Stimulated activated CD8-positive, alpha-beta memory T cell treated with anti-CD3 and anti-CD28 coated beads, Interleukin-4, amount 100 ng/mL, for 48 hours (primary cell): Measurements from ENCODE around the gene SIPA1.
"Not testable (repeated sequence)": the region's sequence is repeated elsewhere in the genome, so short reads cannot be mapped to it uniquely, and the experiment has no call there.

Experiments used
- DNase-seq: peaks from one replicate; pipeline ENCODE4 v3.0.0-alpha.2; 2020

Gene SIPA1

GRCh38 chr11:65623852-65624616 lies 13.9 kb upstream of the SIPA1 start:
- DNase-seq, result no peak

DNA sequence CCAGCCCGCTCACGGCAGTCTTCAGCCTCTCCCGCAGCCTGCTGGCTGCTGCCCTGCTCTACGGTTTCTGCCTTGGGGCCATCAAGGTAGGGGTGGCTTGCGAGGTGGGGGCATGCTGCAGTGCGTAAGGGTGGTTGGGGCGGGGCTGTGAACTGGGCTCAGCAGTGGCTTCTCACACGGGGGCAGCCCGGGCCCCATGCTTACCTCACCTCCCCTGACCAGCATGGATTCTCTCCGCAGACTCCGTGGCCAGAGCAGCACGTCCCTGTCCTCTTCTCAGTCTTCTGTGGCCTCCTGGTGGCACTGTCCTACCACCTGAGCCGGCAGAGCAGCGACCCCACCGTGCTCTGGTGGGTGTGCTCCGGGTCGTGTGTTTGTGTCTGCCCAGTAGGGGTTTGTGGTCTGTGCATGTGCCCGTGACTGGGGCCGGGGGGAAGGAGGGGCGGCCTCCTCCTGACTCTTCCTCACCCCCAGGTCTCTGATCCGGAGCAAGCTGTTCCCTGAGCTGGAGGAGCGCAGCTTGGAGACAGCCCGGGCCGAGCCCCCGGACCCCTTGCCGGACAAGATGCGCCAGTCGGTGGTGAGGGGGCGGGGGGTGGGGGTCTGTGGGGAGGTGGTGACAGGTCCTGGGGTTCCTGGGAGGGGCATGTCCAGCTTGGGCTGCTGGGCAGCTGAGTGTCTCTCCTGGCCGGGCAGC lies 12.8 kb upstream of the SIPA1 start:
- DNase-seq, result no peak

GRCh38 chr11:65625628-65626342 lies 12.1 kb upstream of the SIPA1 start:
- peak; percentile 58 for DNase-seq

- DNase-seq, result no peak
These were observed 10.7 kb upstream of the SIPA1 start for GRCh38 chr11:65627202-65627601.

DNA sequence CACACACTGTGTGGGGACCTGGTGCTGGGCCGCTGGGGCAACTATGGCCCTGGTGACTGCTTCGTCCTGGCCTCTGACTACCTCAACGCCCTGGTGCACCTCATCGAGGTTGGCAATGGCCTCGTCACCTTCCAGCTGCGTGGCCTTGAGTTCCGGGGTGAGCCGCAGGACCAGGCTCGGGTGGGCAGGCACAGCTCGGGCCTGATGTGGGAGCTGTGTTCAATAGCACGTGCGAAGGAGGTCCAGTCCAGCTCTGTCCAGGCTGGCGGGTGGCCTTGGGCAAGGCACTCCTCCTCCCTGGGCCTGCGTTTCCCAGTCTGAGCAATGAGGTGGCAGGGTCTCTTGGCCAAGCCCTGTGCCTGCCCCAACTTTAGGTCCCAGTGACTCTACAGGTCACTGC lies 8.3 kb upstream of the SIPA1 start:
- DNase-seq, result no peak

- DNase-seq, result no peak
These were observed 7.7 kb upstream of the SIPA1 start for GRCh38 chr11:65630215-65630614.

- DNase-seq, result no peak
These were observed 4.4 kb upstream of the SIPA1 start for GRCh38 chr11:65633390-65634108.

GRCh38 chr11:65634109-65634436 lies 3.8 kb upstream of the SIPA1 start:
- no peak for DNase-seq

DNA sequence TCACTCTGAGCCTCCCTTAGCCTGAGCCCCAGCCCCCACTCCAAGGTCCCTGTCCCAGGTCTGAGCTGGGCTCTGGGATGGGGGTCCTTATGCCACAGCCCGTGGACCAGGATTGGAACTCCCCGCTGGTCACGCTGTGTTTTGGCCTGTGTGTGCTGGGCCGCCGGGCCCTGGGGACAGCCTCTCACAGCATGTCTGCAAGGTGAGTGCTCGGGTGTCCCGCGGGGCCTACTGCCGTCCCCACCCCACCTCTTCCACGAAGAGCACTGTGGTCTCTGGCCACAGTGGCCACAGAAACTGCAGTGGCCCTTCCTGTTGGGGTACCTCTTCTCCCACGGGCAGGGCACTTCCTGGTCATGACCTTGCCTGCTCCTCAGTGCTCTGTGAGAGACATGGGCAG lies 3.5 kb upstream of the SIPA1 start:
- DNase-seq, result no peak

GRCh38 chr11:65634905-65635731 lies 2.8 kb upstream of the SIPA1 start:
- no peak for DNase-seq

GRCh38 chr11:65636108-65637031 lies 1.5 kb upstream of the SIPA1 start:
- no peak for DNase-seq

DNA sequence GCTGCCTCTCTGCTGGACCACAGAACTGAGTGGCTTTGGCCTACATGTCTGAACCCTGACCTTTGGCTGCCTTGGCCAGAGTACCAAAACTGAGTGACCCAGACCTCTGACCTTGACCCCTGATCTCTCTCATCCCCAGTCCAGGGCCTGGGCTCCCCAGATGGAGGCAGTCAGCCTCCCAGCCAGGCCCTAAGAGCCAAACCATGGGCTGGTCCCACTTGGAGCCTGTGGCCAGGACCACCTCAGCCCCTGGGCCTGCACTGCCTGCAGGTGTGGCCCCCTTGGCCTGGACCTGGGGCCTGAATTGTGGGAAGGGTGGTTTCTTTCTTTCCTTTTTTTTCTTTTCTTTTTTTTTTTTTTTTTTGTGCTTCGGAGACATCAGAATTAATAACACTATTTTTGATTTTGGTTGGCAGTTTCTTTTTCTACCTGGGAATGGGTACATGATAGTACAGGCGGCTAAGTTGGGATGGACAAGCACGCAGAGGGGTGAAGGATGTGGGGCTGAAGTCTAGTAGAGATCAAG lies 806 bp upstream of the SIPA1 start:
- no peak for DNase-seq

- not testable (repeated sequence) for DNase-seq
These were observed 1.3 kb downstream of the SIPA1 start for GRCh38 chr11:65639228-65639597.

- peak; percentile 69 for DNase-seq
These were observed 2.0 kb downstream of the SIPA1 start for GRCh38 chr11:65639623-65640482.

GRCh38 chr11:65640483-65641296 lies 2.8 kb downstream of the SIPA1 start:
- DNase-seq, result no peak

GRCh38 chr11:65641297-65642013 lies 3.6 kb downstream of the SIPA1 start:
- DNase-seq, result no peak

- DNase-seq, result peak; percentile 67
These were observed 4.2 kb downstream of the SIPA1 start for GRCh38 chr11:65642014-65642671.

- DNase-seq, result no peak
These were observed 6.1 kb downstream of the SIPA1 start for GRCh38 chr11:65643971-65644370.
